ENCODE measurements around the gene CCNB1IP1.

GRCh38 chr14:20277409-20277808 lies 55.7 kb downstream of the CCNB1IP1 start:
- TF ChIP-seq POLR2A (IDR thresholded peaks at IDR 0.05; ENCODE audit: low read depth, low read length) (no peak), POLR2AphosphoS5 (IDR thresholded peaks at IDR 0.05; ENCODE audit: low read depth, low read length) (no peak), SPI1 (IDR thresholded peaks at IDR 0.05; ENCODE audit: low read depth, low read length) (no peak), TAF1 (IDR thresholded peaks at IDR 0.05; ENCODE audit: low read depth, low read length) (no peak)

Data from GM12891 (cell line).